Stimulated activated CD8-positive, alpha-beta memory T cell treated with anti-CD3 and anti-CD28 coated beads, Interleukin-7, amount 100 ng/mL, for 24 hours (primary cell): ENCODE results near the gene MGMT.

Experiments
- DNase-seq: peaks from one replicate; pipeline ENCODE4 v3.0.0-alpha.2; 2020; ENCODE audit warnings: low read depth

MGMT gene

GRCh38 chr10:129807211-129807610 lies 340.2 kb downstream of the MGMT start:
- no peak for DNase-seq

DNA sequence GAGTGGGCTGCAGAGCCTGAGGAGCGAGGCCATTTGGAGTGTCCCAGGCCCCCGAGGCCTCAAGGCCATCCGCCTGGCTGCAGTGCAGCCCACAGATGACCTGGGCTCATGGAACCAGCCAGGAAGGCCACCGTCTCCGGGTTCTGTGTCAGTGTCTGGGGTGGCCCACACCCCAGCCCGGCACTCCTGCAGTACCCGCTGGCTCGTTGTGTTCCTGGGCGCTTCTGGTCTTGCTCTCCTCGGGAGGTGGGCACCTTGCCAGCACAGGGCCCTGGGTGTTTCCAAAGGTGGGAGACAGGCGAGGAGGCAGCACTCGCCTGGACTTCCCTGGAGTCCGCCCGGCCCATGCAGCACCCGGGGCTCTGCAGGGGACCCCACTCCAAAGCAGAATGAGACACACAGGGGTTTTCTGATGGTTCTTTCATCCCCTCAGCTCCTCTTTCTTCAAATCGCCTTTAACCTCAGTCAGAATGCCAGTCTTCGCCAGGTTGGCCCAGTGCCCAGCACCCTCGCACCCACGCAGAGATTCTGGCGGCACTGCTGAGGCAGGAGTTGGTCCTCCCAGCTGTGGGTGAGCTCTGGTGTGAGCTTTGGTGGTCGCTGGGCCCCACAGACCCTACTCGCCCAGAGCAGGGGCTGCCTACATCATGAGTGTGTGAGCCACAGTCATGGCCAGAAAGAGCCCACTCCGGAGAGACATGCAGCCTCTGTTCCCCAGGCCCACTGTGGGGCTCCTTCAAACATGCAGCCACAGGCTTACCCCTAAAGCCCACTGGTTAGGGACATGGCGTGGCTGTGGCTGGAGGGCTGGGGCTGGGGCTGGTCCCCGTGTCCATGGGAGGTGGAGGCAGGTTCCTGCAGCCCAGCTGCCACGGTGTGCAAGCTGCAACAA lies 341.3 kb downstream of the MGMT start:
- DNase-seq: no peak

DNA sequence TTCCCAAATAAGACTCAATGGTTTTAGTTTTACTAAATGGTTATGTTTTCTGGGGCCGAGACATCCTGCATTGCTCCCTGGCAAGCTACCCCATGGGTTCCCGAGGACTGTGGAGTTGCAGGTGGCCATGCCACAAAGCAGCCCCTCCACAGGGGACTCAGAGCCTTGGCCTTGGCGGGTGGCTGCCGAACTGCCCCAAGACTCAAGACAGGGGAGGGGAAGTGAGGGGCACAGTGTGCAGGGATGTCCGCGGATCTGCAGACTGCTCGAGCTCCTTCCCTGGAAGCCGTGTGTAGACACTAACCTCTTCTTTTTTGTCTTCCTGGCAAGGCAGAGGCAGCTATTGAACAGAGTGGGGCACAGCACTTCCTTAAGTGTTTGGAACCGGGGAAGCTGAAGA lies 342.4 kb downstream of the MGMT start:
- no peak for DNase-seq

- no peak for DNase-seq
Measured at GRCh38 chr10:129809841-129810240, 342.8 kb downstream of the MGMT start.

DNA sequence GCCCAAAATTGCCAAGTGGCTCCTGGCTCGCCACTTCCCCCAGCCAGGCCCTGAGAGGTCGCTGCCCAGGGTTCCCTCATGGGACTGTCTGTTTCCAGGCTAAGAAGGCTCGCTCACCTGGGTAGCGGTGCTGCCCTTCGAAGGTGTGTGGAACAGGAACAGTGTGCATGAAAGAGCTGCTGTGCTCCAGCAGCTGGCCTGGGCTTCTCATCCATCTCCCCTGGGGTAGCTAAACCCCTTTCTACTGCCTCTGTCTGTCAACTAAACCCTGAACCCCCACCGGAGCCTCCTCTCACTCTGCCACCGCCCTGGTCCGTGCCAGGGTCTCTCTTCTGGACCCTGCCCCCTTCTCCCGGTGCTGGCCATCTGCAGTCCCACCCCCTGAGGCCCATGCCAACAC lies 344.2 kb downstream of the MGMT start:
- no peak for DNase-seq

GRCh38 chr10:129812398-129812797 lies 345.4 kb downstream of the MGMT start:
- no peak for DNase-seq

GRCh38 chr10:129814681-129815646 lies 347.9 kb downstream of the MGMT start:
- DNase-seq: no peak

- DNase-seq: no peak
Measured at GRCh38 chr10:129815898-129816655, 349.0 kb downstream of the MGMT start.

DNA sequence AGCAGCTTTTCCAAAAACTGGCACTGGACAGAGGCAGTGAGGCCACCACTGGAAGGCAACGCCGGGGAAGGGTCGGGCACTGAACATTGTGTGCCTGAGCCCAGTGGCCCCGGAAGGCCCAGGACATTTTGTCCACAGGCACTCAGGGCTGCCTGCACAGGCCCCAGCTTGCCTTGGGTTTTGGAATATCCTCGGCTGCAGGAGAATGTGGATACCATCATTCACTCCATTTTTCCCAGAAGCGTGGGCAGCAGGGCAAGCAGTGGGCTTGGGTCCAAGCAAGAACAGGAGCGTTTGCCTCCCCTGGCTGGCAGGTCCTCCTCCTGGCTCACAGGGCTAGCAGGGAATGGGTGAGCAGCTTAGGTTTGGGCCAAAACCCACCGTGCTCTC lies 349.6 kb downstream of the MGMT start:
- DNase-seq: no peak
